ENCODE results near the gene EXOSC2.

GRCh38 chr9:130667120-130667435 is 26.5 kb upstream of the EXOSC2 start:
- TF ChIP-seq CTCF (conservative IDR thresholded peaks at IDR 0.05) (no peak), EZH2 (IDR thresholded peaks at IDR 0.05; ENCODE audit: low read depth) (no peak)
